COLO668 (cell line): ENCODE measurements around the gene LHX4.
A peak's percentile ranks its signal among the peaks of the same experiment; 100 is the strongest.

Experiments
- DNase-seq: peaks from one replicate; lab custom pipeline; 2025; ENCODE audit not compliant: unreplicated experiment; lab: John Stamatoyannopoulos, UW

LHX4 gene

DNA sequence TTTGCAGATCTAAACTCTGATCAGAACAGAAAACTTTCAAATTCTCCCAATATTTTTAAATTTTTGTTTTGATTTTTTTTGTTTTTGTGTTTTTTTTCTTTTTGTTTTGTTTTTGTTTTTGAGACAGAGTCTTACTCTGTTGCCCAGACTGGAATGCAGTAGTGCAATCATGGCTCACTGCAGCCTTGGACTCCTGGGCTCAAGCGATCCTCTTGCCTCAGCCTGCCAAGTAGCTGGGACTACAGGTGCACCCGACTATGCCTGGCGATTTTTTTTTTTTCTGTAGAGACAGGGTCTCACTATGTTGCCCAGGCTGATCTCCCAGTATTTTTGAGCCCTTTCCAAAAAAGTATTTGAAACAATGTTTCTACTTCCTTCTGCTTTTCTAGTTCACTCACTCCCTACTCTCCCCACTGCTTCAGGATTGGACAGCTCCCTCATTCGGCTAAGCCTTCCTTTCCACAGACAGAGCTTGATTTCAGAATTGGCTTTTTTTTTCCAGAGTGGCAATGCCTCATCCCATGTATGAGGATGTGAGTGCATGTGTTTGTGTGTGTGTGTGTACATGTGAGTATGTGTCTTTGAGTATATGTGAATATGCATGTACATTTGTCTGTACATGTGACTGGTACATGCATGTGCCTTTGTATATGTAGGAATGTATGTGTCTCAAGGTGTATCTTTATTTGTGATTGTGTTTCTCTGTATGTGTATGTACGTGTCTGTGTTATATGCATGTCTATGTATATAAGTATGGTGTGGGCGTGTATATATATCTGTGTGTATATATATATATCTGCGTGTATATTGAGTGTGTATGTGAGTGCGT is 11.9 kb downstream of the LHX4 start:
- DNase-seq: no peak

DNA sequence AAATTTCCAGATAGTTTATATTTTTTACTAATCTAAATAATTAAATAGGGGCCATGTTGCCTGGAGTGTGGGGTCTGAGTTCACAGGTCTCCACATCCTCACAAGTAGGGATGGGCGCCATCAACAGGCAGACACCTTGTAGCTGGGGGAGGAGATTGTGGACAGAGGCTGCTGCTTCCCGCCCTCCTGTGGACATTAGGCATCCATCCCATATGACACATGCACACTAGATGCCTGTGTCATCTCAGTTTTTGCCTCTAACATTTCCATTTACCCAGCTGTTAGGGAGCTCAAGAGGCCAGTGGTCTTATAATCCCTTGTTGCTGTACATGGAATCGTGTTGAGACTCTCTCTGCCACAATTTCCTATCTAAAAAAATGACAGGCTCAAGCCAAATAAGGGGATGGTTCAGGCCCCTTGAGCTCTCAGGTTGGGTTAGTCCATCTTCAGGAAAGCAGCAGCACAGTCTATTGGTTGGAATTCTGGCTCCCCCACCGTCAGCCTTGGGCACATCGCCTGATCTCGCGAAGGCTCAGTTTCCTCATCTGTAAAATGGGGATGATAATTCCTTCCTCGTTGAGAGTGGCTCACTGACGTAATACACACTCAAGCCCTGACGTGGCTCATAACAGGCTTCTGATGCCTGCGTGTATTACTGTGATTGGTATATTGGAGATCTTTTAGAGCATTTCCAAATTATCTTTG is 13.6 kb downstream of the LHX4 start:
- no peak for DNase-seq

GRCh38 chr1:180244840-180245239 is 14.8 kb downstream of the LHX4 start:
- no peak for DNase-seq

GRCh38 chr1:180246579-180246978 is 16.5 kb downstream of the LHX4 start:
- DNase-seq: no peak

- peak; percentile 35 for DNase-seq
Measured at GRCh38 chr1:180247061-180247460, 17.0 kb downstream of the LHX4 start.

- no peak for DNase-seq
Measured at GRCh38 chr1:180247580-180247979, 17.5 kb downstream of the LHX4 start.

GRCh38 chr1:180248176-180248575 is 18.1 kb downstream of the LHX4 start:
- no peak for DNase-seq

DNA sequence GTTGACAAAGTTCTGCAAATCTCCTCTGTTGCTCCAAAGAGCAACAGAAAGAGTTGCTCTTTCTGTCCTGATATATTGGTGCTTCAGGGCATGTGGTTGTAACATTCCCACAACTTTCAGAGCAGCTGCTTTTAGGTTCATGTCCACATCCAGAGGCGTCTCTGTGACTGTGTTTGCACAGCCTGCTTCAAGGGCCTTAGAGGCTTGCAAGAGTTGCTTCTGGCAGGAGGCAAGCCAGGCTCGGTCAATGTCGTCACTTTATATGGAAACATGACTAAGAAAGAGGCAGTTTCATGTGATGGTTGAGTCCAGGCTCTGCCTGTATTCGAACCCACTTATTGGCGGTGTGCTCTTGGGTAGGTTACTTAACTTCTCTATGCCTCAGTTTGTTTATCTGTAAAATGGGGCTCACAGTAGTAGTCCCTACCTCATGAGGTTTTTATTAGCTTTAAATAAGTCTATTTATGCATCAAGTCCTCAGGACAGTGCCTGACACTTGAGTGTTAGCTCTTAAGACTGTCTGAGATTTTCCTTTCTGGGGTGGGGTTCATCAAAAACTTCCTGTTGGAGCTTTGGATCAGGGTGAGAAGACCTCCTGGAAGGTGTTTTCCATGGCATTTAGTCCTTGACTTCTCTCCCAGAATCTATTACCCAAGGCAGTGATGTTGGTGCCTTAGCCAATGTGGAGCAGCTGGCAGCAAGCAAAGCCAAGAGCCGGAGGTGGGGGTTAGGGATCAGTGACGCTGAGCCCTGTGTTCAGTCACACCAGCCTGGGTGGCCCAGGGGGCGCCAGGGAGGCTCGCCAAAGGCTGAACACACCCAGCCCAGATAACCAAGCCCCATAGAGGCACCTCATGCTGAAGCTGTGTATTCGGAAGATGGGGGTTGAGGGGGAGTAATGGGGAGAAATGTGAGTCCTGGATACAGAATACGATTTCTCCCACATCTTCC is 18.9 kb downstream of the LHX4 start:
- DNase-seq: peak; percentile 23

DNA sequence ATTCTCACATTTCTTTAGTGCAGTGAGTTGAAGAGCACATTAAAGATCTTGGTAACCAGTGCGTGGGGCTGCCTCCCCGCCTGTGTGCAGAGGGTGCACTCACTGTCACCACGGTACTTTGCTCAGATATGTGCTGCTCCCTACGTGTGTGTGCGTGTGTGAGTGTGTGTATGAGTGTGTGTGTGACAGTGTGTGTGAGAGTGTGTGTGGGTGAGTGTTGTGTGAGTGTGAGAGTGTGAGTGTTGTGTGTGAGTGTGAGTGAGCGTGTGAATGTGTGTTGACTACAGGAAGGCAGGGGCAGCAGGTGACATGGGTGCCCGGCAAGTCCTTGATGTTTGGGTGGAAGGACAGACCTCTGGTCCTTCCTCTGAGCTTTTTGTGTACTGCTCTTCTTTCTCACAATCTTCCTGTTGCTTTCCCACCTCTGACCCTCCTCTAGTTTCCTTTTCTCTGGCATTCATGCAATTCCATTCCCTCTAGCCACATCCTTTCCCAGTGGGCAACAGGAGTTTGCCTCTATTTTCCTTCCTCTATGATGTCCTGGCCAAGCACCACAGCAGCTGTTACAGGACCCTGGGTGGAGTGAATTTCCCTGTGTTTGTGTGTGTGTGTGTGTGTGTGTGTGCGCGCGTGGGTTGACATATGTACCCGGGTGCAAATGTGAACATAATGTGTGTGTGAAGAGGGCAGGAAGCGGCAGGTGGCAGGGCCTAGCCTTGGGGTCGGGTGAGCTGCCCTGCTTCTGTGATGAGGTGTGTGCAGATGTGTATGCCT is 19.8 kb downstream of the LHX4 start:
- no peak for DNase-seq

GRCh38 chr1:180250499-180250770 is 20.4 kb downstream of the LHX4 start:
- DNase-seq: no peak

DNA sequence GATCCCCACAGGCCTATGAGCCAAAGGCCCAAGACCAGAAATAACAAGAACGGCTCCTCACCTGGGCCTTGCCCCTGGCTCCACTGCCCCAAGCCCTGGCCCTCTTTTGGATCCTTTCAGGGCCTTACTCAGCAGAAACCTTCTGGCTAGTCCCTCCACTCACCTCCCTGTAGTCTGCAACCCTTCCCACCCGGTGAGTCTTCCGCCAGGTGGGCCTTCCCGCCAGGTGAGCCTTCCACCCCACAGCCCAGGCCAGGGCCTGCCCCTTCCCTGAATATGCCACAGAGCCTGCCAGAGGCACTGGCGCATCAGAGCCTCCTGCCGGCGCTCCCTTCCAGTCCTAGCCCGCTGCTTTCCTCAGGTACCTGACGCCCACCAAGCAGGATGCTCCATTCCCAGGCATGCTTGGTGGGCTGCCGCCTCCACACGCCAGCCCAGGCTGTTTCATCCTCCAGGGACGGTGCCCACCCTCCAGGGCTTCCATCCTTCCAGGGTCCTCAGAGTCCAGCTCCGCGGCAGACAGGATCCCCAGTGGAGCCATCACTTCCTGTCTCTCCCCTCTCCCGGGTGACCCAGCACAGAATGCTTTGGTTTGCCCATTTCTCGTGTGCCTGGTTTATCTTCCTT is 20.9 kb downstream of the LHX4 start:
- DNase-seq: no peak

DNA sequence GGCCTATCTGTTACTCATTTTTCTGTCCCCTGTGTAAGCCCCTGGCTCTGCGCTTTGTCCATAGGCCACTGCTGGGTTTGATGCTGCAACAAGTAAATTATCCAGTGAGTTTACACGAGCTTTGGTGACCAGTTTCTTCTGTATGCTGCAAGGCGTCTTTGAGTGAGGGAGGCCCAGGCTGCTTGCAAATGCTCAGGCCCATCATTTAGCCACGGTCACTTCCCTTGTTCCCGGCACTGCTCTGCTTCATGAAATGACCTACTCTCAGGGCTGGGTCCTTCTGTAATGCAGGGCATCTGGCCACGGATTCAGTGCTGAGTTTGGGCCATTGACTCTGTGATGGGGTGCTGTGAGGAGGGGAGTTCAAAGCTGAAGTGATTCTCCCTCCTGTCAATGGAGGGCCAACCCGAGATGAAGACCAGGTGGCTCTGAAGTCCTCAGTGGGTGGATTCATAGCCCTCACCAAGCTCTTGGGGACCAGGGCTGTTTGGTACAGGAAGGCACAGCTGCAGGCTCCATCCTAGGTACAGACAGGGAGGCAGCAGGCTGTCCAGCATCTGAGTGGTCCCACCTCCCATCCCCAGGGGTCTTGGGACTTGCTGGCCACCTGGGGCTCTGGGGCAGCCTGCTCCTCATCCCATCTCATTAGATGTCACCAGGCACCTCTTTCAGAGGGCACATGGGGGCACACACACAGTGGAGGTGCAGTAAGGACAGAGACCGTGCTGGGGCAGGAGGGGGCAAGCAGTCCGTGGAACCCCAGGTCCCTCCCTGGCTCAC is 21.7 kb downstream of the LHX4 start:
- DNase-seq: no peak

GRCh38 chr1:180252638-180253536 is 22.8 kb downstream of the LHX4 start:
- DNase-seq: peak; percentile 72

- DNase-seq: no peak
Measured at GRCh38 chr1:180253585-180254495, 23.8 kb downstream of the LHX4 start.

DNA sequence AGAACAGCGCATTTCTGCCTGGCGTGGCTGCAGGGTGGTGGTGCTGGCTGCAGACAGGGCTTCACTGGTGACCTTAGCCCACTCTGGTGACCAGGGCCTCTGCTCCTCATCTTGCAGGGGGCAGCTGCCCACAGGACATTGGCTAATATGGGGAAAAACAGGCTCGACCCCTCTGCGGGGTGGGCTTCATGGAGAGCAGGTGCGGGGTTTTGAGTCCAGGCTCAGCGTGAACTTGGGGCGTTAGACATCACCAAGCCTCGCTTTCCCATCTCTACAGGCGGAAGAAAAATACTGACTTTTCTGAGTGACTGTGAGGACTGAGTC is 24.4 kb downstream of the LHX4 start:
- DNase-seq: no peak

- no peak for DNase-seq
Measured at GRCh38 chr1:180254854-180255253, 24.8 kb downstream of the LHX4 start.

DNA sequence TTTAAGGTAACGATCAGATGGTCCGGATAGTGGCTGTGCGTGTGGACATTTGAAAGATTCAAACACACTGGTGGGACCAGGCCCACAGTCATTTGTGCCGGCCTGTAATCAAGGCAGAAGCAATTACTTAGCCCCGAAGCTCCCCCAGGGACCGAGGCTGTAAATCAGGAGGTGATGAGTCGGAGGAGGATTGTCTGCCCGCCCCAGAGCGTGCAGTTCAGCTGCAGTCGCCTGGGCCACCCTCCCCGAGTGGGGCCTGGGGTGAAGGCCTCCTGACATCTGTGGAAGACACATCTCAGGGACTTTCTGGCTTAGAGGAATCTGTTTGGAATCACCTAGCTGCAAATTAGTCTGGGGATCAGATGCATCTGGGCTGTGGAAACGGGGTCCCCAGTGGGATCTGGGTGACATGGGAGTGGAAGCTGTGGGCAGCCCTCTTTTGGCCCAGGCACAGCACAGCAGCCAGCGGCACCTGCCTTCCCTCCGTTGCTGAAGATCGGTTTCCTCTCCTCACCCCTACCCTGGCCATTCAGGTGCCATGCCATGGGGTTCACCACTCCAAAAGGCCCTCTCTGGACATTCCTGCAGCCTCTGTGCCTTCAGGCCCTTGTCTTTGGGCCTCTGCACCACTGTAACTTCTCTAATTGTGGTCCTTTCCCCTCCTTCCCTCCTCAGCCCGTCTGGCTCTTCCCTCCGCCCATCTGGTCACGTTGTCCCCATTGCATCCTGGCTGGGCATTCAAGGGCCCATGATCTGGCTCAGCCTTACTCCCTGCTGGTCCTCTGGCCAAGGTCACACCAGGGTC is 25.7 kb downstream of the LHX4 start:
- DNase-seq: no peak
